ENCODE results near the gene PLEKHH1. TPM values are rescaled to one million over a fixed set of nuclear protein-coding genes. Genes with fewer than 3 reads are reported as not detected.
"Not testable (repeated sequence)": the region's sequence is repeated elsewhere in the genome, so short reads cannot be mapped to it uniquely, and the experiment has no call there.

PLEKHH1 gene
- total and polyA plus RNA-seq, 8 donors: 1.2 to 19.2 (median 15.3) TPM

GRCh38 chr14:67595392-67595791, 62.3 kb downstream of the PLEKHH1 start:
- no peak for ATAC-seq
- intact Hi-C loops (cut with DNase I): no loop called here
- TF ChIP-seq CTCF (IDR thresholded peaks at IDR 0.05): no peak

GRCh38 chr14:67599698-67600561, 66.8 kb downstream of the PLEKHH1 start, which contains the start of gene PIGH:
Gene PIGH (minus strand): TSS chr14:67600268. CDS start chr14:67600203, 65 bp downstream.
- Histone ChIP-seq H3K27ac (peak within 1 kb of the TSS; percentile 76 to 80), H3K27me3 (no peaks in the 10 kb centered on the region), H3K36me3 (no peaks in the 10 kb centered on the region), H3K4me1 (peaks cover 0 to 20% of the 10 kb centered on the region in 2 donors), H3K4me3 (peak within 1 kb of the TSS; percentile 80 to 98), H3K9me3 (no peaks in the 10 kb centered on the region)
- peak; percentile 99 for ATAC-seq
- TF ChIP-seq CTCF (IDR thresholded peaks at IDR 0.05): peak; percentile 42 to 51
- intact Hi-C loops (cut with DNase I): no loop called here
- peak; percentile 78 to 98 (median 92) for DNase-seq

More at GRCh38 chr14:67595392-67595791, 62.3 kb downstream of the PLEKHH1 start:
- Histone ChIP-seq H3K9me3 (no peaks in the 10 kb centered on the region), H3K4me1 (peaks cover 0 to 15% of the 10 kb centered on the region in 2 donors), H3K27me3 (no peaks in the 10 kb centered on the region), H3K36me3 (peaks cover 0 to 30% of the 10 kb centered on the region in 2 donors), H3K27ac (no peak overlapping the region), H3K4me3 (no peak overlapping the region)
- DNase-seq: no peak

- Histone ChIP-seq H3K4me1 (peaks cover 0 to 20% of the 10 kb centered on the region in 2 donors), H3K4me3 (peak overlapping the region; percentile 80 to 98), H3K27ac (peak overlapping the region; percentile 76 to 80)
- DNase-seq; ATAC-seq; H3K36me3 ChIP-seq; H3K9me3 ChIP-seq; intact Hi-C loops (cut with DNase I); H3K27me3 ChIP-seq: not testable (repeated sequence)
These were observed 67.5 kb downstream of the PLEKHH1 start for GRCh38 chr14:67600562-67600974.

- no peak overlapping the region for H3K27ac ChIP-seq
- H3K4me3 ChIP-seq: no peak overlapping the region
- no peak for TF ChIP-seq CTCF (IDR thresholded peaks at IDR 0.05)
- no peak for DNase-seq
- no peaks in the 10 kb centered on the region for H3K36me3 ChIP-seq
- H3K4me1 ChIP-seq: peaks cover 0 to 20% of the 10 kb centered on the region in 2 donors
- H3K27me3 ChIP-seq: no peaks in the 10 kb centered on the region
- no peak for ATAC-seq
- intact Hi-C loops (cut with DNase I): no loop called here
- no peaks in the 10 kb centered on the region for H3K9me3 ChIP-seq
These were observed 69.0 kb downstream of the PLEKHH1 start for GRCh38 chr14:67602076-67602475.

- Histone ChIP-seq H3K27me3 (no peaks in the 10 kb centered on the region), H3K36me3 (no peaks in the 10 kb centered on the region), H3K9me3 (no peaks in the 10 kb centered on the region), H3K4me1 (peaks cover 0 to 19% of the 10 kb centered on the region in 2 donors), H3K27ac (no peak overlapping the region), H3K4me3 (no peak overlapping the region)
- intact Hi-C loops (cut with DNase I): no loop called here
- no peak for TF ChIP-seq CTCF (IDR thresholded peaks at IDR 0.05)
- DNase-seq (no peak), ATAC-seq (no peak)
These were observed 70.0 kb downstream of the PLEKHH1 start for GRCh38 chr14:67602995-67603545.
